ENCODE data around the gene FOXP1.

- TF ChIP-seq, protein P1, sequence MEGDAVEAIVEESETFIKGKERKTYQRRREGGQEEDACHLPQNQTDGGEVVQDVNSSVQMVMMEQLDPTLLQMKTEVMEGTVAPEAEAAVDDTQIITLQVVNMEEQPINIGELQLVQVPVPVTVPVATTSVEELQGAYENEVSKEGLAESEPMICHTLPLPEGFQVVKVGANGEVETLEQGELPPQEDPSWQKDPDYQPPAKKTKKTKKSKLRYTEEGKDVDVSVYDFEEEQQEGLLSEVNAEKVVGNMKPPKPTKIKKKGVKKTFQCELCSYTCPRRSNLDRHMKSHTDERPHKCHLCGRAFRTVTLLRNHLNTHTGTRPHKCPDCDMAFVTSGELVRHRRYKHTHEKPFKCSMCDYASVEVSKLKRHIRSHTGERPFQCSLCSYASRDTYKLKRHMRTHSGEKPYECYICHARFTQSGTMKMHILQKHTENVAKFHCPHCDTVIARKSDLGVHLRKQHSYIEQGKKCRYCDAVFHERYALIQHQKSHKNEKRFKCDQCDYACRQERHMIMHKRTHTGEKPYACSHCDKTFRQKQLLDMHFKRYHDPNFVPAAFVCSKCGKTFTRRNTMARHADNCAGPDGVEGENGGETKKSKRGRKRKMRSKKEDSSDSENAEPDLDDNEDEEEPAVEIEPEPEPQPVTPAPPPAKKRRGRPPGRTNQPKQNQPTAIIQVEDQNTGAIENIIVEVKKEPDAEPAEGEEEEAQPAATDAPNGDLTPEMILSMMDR (IDR thresholded peaks at IDR 0.05; ENCODE audit: low read length): no peak
- no peak for TF ChIP-seq EZH2 (IDR thresholded peaks at IDR 0.05; ENCODE audit: borderline replicate concordance, low read length)
Observed at GRCh38 chr3:70992562-70993204, 590.8 kb downstream of the FOXP1 start.
